SK-N-SH treated with all-trans-retinoic acid at 6 μM for 48 hours (cell line): Measurements from ENCODE around the gene PRSS8.
"Not testable (repeated sequence)": the region's sequence is repeated elsewhere in the genome, so short reads cannot be mapped to it uniquely, and the experiment has no call there.

Experiments used
- ATAC-seq: fragments of 200-7000 bp; cut with Tn5 transposase; 3 replicates; pipeline ENCODE4 v1.9.1; 2020; ENCODE audit warnings: mild to moderate bottlenecking, moderate library complexity
- ARNTL ChIP-seq: fragments of 450-650 bp; formaldehyde crosslinking; IDR thresholded peaks from 2 replicates; pipeline ENCODE4 v1.5.0; 2020; ENCODE audit warnings: low read depth, mild to moderate bottlenecking, moderate library complexity, borderline replicate concordance
- CREB5 ChIP-seq: fragments of 250-450 bp; sonication (Bioruptor Pico); IDR thresholded peaks from 2 replicates; pipeline ENCODE4 v1.5.1; 2020; ENCODE audit warnings: low read depth, mild to moderate bottlenecking, moderate library complexity
- CSDC2 ChIP-seq: fragments of 250-450 bp; sonication (Bioruptor Pico); IDR thresholded peaks from 2 replicates; pipeline ENCODE4 v1.5.0; 2020; ENCODE audit warnings: mild to moderate bottlenecking, moderate library complexity
- GLIS3 ChIP-seq: fragments of 250-450 bp; sonication (Bioruptor Pico); IDR thresholded peaks from 2 replicates; pipeline ENCODE4 v1.5.0; 2020; ENCODE audit warnings: mild to moderate bottlenecking, moderate library complexity
- PPARA ChIP-seq: fragments of 250-450 bp; sonication (Bioruptor Pico); IDR thresholded peaks from 2 replicates; pipeline ENCODE4 v1.5.0; 2020; ENCODE audit warnings: mild to moderate bottlenecking, borderline replicate concordance
- SNAI2 ChIP-seq: fragments of 250-450 bp; sonication (Bioruptor Pico); IDR thresholded peaks from 2 replicates; pipeline ENCODE4 v1.5.0; 2020; ENCODE audit warnings: mild to moderate bottlenecking, moderate library complexity
- TCF4 ChIP-seq: fragments of 250-450 bp; sonication (Bioruptor Pico); IDR thresholded peaks from 2 replicates; pipeline ENCODE4 v1.8.0; 2021; ENCODE audit warnings: mild to moderate bottlenecking, moderate library complexity, borderline replicate concordance
- TOX ChIP-seq: fragments of 250-450 bp; sonication (Bioruptor Pico); IDR thresholded peaks from 2 replicates; pipeline ENCODE4 v1.8.0; 2021; ENCODE audit warnings: mild to moderate bottlenecking, moderate library complexity, borderline replicate concordance
- ZC3H10 ChIP-seq: fragments of 250-450 bp; sonication (Bioruptor Pico); IDR thresholded peaks from 2 replicates; pipeline ENCODE4 v1.5.1; 2021; ENCODE audit warnings: mild to moderate bottlenecking, moderate library complexity
- ZFP3 ChIP-seq: fragments of 250-450 bp; sonication (Bioruptor Pico); IDR thresholded peaks from 2 replicates; pipeline ENCODE4 v1.5.0; 2020; ENCODE audit warnings: mild to moderate bottlenecking, moderate library complexity
- ZFP30 ChIP-seq: fragments of 450-650 bp; formaldehyde crosslinking; IDR thresholded peaks from 2 replicates; pipeline ENCODE4 v1.5.0; 2022; ENCODE audit warnings: mild to moderate bottlenecking, moderate library complexity
- ZNF565 ChIP-seq: fragments of 450-650 bp; formaldehyde crosslinking; conservative IDR thresholded peaks from 2 replicates; pipeline ENCODE4 v1.5.0; 2020; ENCODE audit warnings: low read depth, mild to moderate bottlenecking, moderate library complexity
- ZNF8 ChIP-seq: fragments of 450-650 bp; formaldehyde crosslinking; IDR thresholded peaks from 2 replicates; pipeline ENCODE4 v1.5.0; 2020; ENCODE audit warnings: mild to moderate bottlenecking, moderate library complexity
- TF ChIP-seq, protein P1 (sequence below): fragments of 250-450 bp; sonication (Bioruptor Pico); IDR thresholded peaks from 2 replicates; pipeline ENCODE4 v1.5.0; 2020; ENCODE audit warnings: mild to moderate bottlenecking, moderate library complexity
- TF ChIP-seq, protein P2 (sequence below): fragments of 250-450 bp; sonication (Bioruptor Pico); IDR thresholded peaks from 2 replicates; pipeline ENCODE4 v1.8.0; 2021; ENCODE audit warnings: low read depth, mild to moderate bottlenecking, moderate library complexity, borderline replicate concordance

PRSS8 gene

GRCh38 chr16:31143694-31144148, 8.2 kb upstream of the PRSS8 start:
- ATAC-seq: no peak
- no peak for TF ChIP-seq TOX (CRISPR knock-in tag)
- no peak for TF ChIP-seq ZNF565 (CRISPR knock-in tag)

DNA sequence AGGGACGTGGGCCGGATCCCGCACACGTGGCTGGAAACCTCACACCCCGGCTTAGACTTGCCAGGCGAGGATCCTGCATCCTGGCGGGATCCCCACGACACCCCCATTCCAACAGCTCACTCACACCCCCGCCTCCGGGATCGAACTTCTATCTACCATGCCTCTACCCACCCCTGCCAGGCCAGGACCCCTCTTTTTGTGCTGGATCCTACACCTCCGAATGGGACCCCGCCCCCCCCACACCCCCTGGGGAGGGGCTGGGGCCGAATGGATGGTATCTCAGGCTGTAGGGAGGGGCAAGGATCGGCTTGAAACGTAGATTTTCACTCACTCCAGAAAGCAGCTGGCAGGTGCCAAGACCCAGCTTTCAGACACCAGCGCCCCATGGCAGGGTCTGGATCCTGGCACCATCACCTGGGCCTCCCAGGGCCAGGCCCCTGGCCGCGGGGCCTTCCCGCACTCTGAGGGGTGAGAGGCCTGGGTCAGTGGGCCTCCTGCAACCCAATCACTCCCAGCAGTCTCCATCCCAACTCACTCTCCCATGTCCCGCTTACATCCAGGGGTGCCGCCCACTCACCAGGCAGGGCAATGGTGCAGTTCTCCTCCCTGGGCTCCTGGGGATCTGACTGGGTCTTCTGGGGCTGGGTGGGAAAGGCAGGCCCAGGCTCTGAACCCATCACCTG, 7.6 kb upstream of the PRSS8 start:
- TF ChIP-seq SNAI2 (CRISPR knock-in tag): no peak
- TF ChIP-seq ZFP3 (CRISPR knock-in tag): no peak
- TF ChIP-seq TOX (CRISPR knock-in tag): no peak
- no peak for TF ChIP-seq PPARA
- no peak for TF ChIP-seq CREB5 (CRISPR knock-in tag)
- ATAC-seq: no peak

- peak; percentile 88 for ATAC-seq
- no peak for TF ChIP-seq ZFP3 (CRISPR knock-in tag)
- TF ChIP-seq, protein P1, sequence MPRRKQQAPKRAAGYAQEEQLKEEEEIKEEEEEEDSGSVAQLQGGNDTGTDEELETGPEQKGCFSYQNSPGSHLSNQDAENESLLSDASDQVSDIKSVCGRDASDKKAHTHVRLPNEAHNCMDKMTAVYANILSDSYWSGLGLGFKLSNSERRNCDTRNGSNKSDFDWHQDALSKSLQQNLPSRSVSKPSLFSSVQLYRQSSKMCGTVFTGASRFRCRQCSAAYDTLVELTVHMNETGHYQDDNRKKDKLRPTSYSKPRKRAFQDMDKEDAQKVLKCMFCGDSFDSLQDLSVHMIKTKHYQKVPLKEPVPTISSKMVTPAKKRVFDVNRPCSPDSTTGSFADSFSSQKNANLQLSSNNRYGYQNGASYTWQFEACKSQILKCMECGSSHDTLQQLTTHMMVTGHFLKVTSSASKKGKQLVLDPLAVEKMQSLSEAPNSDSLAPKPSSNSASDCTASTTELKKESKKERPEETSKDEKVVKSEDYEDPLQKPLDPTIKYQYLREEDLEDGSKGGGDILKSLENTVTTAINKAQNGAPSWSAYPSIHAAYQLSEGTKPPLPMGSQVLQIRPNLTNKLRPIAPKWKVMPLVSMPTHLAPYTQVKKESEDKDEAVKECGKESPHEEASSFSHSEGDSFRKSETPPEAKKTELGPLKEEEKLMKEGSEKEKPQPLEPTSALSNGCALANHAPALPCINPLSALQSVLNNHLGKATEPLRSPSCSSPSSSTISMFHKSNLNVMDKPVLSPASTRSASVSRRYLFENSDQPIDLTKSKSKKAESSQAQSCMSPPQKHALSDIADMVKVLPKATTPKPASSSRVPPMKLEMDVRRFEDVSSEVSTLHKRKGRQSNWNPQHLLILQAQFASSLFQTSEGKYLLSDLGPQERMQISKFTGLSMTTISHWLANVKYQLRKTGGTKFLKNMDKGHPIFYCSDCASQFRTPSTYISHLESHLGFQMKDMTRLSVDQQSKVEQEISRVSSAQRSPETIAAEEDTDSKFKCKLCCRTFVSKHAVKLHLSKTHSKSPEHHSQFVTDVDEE (CRISPR knock-in tag): 0 out of 2 replicates have a peak, but pooled peaks have one; percentile 52
Measured at GRCh38 chr16:31142109-31143010, 6.8 kb upstream of the PRSS8 start.

DNA sequence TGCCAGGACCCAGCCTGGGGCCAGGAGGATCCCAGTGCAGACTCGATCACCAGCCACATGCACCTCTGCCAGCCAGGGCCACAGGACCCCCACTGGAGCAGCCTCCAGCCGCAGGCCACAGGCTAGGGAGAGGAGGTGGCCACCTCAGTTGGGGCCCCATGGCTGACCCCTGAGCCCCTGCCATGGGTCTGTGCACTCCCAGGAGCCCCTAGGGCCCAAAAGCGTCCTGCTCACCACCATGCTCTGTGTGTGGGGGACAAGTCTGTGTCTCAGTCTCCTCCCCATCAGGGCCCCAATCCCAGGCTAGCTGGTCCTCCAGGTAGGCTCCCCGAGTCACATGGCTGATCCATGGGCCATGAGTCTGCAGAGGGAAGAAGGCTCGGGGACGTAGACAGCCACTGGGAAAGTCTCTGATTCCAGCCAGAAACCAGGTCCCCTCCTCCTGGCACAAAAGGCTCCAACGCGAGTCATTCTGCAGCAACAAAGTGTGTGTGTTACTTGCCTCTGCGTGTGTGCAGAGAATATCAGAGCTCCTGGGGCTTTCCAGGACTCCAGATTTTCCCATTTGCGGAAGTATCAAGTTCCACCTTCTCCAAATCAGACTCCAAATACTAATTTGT, 6.1 kb upstream of the PRSS8 start:
- peak; percentile 30 for ATAC-seq
- no peak for TF ChIP-seq ZNF8 (CRISPR knock-in tag)
- TF ChIP-seq, protein P2, sequence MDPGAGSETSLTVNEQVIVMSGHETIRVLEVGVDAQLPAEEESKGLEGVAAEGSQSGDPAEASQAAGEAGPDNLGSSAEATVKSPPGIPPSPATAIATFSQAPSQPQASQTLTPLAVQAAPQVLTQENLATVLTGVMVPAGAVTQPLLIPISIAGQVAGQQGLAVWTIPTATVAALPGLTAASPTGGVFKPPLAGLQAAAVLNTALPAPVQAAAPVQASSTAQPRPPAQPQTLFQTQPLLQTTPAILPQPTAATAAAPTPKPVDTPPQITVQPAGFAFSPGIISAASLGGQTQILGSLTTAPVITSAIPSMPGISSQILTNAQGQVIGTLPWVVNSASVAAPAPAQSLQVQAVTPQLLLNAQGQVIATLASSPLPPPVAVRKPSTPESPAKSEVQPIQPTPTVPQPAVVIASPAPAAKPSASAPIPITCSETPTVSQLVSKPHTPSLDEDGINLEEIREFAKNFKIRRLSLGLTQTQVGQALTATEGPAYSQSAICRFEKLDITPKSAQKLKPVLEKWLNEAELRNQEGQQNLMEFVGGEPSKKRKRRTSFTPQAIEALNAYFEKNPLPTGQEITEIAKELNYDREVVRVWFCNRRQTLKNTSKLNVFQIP: no peak
- TF ChIP-seq ZNF565 (CRISPR knock-in tag): no peak
- no peak for TF ChIP-seq ZFP30
- TF ChIP-seq PPARA: no peak
- no peak for TF ChIP-seq CSDC2 (CRISPR knock-in tag)
- no peak for TF ChIP-seq ZC3H10 (CRISPR knock-in tag)
- TF ChIP-seq GLIS3 (CRISPR knock-in tag): no peak
- no peak for TF ChIP-seq ARNTL (CRISPR knock-in tag)
- TF ChIP-seq CREB5 (CRISPR knock-in tag): no peak
- no peak for TF ChIP-seq TCF4 (CRISPR knock-in tag)

GRCh38 chr16:31141071-31141469, 5.5 kb upstream of the PRSS8 start:
- not testable (repeated sequence) for ATAC-seq
